ENCODE measurements around the gene DTNBP1. TPM values are rescaled to one million over a fixed set of nuclear protein-coding genes. Genes with fewer than 3 reads are reported as not detected.
A peak's percentile ranks its signal among the peaks of the same experiment; 100 is the strongest.
"Not testable (repeated sequence)": the region's sequence is repeated elsewhere in the genome, so short reads cannot be mapped to it uniquely, and the experiment has no call there.

Gene DTNBP1
- total RNA-seq, 1 donor from 2014 or later, result 19.2 TPM

GRCh38 chr6:15550546-15551123 lies 112.2 kb downstream of the DTNBP1 start:
- intact Hi-C loops (cut with micrococcal nuclease), result no loop called here
- no peaks in the 10 kb centered on the region for H3K36me3 ChIP-seq
- H3K27me3 ChIP-seq (ENCODE audit: low read depth), result no peaks in the 10 kb centered on the region
- no peaks in the 10 kb centered on the region for H3K9me3 ChIP-seq (replicated peaks)
- no peak for DNase-seq
- H3K4me1 ChIP-seq, result peaks cover 51% of the 10 kb centered on the region
- peak overlapping the region; percentile 55 for H3K27ac ChIP-seq (replicated peaks)
- no peak overlapping the region for H3K4me3 ChIP-seq
- no peak for TF ChIP-seq CTCF (IDR thresholded peaks at IDR 0.05; ENCODE audit: borderline replicate concordance)

- TF ChIP-seq CTCF (IDR thresholded peaks at IDR 0.05; ENCODE audit: borderline replicate concordance), result no peak
- Histone ChIP-seq H3K9me3 (replicated peaks) (no peaks in the 10 kb centered on the region), H3K36me3 (no peaks in the 10 kb centered on the region), H3K27me3 (ENCODE audit: low read depth) (no peaks in the 10 kb centered on the region), H3K4me1 (peaks cover 57% of the 10 kb centered on the region), H3K4me3 (no peak overlapping the region), H3K27ac (replicated peaks) (no peak overlapping the region)
- no peak for DNase-seq
- intact Hi-C loops (cut with micrococcal nuclease), result no loop called here
These were observed 113.5 kb downstream of the DTNBP1 start for GRCh38 chr6:15549371-15549770.

- no peak for TF ChIP-seq CTCF (IDR thresholded peaks at IDR 0.05; ENCODE audit: borderline replicate concordance)
- Histone ChIP-seq H3K4me1 (peaks cover 43% of the 10 kb centered on the region), H3K36me3 (no peaks in the 10 kb centered on the region), H3K9me3 (replicated peaks) (no peaks in the 10 kb centered on the region), H3K27me3 (ENCODE audit: low read depth) (no peaks in the 10 kb centered on the region), H3K27ac (replicated peaks) (no peak overlapping the region), H3K4me3 (no peak overlapping the region)
- intact Hi-C loops (cut with micrococcal nuclease), result no loop called here
- no peak for DNase-seq
These were observed 115.4 kb downstream of the DTNBP1 start for GRCh38 chr6:15547400-15547799.

- Histone ChIP-seq H3K4me3 (no peak overlapping the region), H3K27me3 (ENCODE audit: low read depth) (no peaks in the 10 kb centered on the region), H3K4me1 (peaks cover 35% of the 10 kb centered on the region), H3K36me3 (no peaks in the 10 kb centered on the region), H3K27ac (replicated peaks) (no peak overlapping the region), H3K9me3 (replicated peaks) (no peaks in the 10 kb centered on the region)
- TF ChIP-seq CTCF (IDR thresholded peaks at IDR 0.05; ENCODE audit: borderline replicate concordance), result no peak
- DNase-seq, result no peak
- intact Hi-C loops (cut with micrococcal nuclease), result no loop called here
These were observed 116.2 kb downstream of the DTNBP1 start for GRCh38 chr6:15546591-15546990.

GRCh38 chr6:15544321-15544900 lies 118.4 kb downstream of the DTNBP1 start:
- Histone ChIP-seq H3K9me3 (replicated peaks) (no peaks in the 10 kb centered on the region), H3K27ac (replicated peaks) (no peak overlapping the region), H3K27me3 (ENCODE audit: low read depth) (no peaks in the 10 kb centered on the region), H3K4me1 (peaks cover 18% of the 10 kb centered on the region), H3K36me3 (no peaks in the 10 kb centered on the region), H3K4me3 (no peak overlapping the region)
- TF ChIP-seq CTCF (IDR thresholded peaks at IDR 0.05; ENCODE audit: borderline replicate concordance), result no peak
- intact Hi-C loops (cut with micrococcal nuclease), result no loop called here
- no peak for DNase-seq

GRCh38 chr6:15543332-15543917 lies 119.4 kb downstream of the DTNBP1 start:
- H3K4me3 ChIP-seq; H3K36me3 ChIP-seq; DNase-seq; intact Hi-C loops (cut with micrococcal nuclease); H3K9me3 ChIP-seq (replicated peaks); H3K27ac ChIP-seq (replicated peaks); H3K27me3 ChIP-seq (ENCODE audit: low read depth): not testable (repeated sequence)
- peaks cover 18% of the 10 kb centered on the region for H3K4me1 ChIP-seq

All from left ventricle myocardium inferior (tissue), 1 donor.